Activated CD4-positive, alpha-beta memory T cell treated with anti-CD3 and anti-CD28 coated beads for 36 hours (primary cell): ENCODE results near the gene ALDH3A2. TPM values are rescaled to one million over a fixed set of nuclear protein-coding genes. Genes with fewer than 3 reads are reported as not detected.
"Not testable (repeated sequence)": the region's sequence is repeated elsewhere in the genome, so short reads cannot be mapped to it uniquely, and the experiment has no call there.

ENCODE experiments used
- CTCF ChIA-PET: fragments of 350-600 bp; sonication (Branson Sonifier 250); formaldehyde crosslinking; loops from one replicate; lab custom pipeline; 2021; ENCODE audit warnings: antibody characterized with exemption, inconsistent platforms; lab: Charles Lee
- POLR2A ChIA-PET: fragments of 350-600 bp; sonication (Branson Sonifier 250); formaldehyde crosslinking; loops from one replicate; lab custom pipeline; 2021; ENCODE audit warnings: antibody characterized with exemption; lab: Charles Lee
- DNase-seq: peaks from one replicate; pipeline ENCODE4 v3.0.0-alpha.2; 2020
- H3K27ac Mint-ChIP-seq: one replicate; pipeline ENCODE4 v1.8.0; 2021; ENCODE audit warnings: mixed read lengths
- H3K27me3 Mint-ChIP-seq: one replicate; pipeline ENCODE4 v1.8.0; 2021; ENCODE audit warnings: mixed read lengths
- H3K36me3 Mint-ChIP-seq: one replicate; pipeline ENCODE4 v1.8.0; 2021; ENCODE audit warnings: mixed read lengths
- H3K4me1 Mint-ChIP-seq: one replicate; pipeline ENCODE4 v1.8.0; 2021; ENCODE audit warnings: low read depth, mixed read lengths
- H3K4me3 Mint-ChIP-seq: one replicate; pipeline ENCODE4 v1.8.0; 2021; ENCODE audit warnings: mild to moderate bottlenecking, mixed read lengths
- H3K9me3 Mint-ChIP-seq: one replicate; pipeline ENCODE4 v1.8.0; 2021; ENCODE audit warnings: mixed read lengths
- intact Hi-C: fragments of 100-400 bp; cut with micrococcal nuclease; formaldehyde crosslinking; loops from one replicate; pipeline ENCODE4 v1.15.1; 2023
- total RNA-seq, 2 experiments: library from RNA; stranded (reverse); gene quantifications; one replicate each; pipeline ENCODE4 v1.2.3, GENCODE V29; 2021

The ALDH3A2 gene
- total RNA-seq, 2 experiments from 2014 or later, result 27.3 to 35.7 TPM

GRCh38 chr17:19664136-19664820, 15.7 kb downstream of the ALDH3A2 start:
- intact Hi-C loops, result no loop called here
- no peak for DNase-seq
- Mint-ChIP-seq H3K4me1 (no peaks in the 10 kb centered on the region), H3K27me3 (no peaks in the 10 kb centered on the region), H3K36me3 (peaks cover 15% of the 10 kb centered on the region), H3K27ac (no peak overlapping the region), H3K9me3 (no peaks in the 10 kb centered on the region), H3K4me3 (no peak overlapping the region)
- ChIA-PET POLR2A (no interaction called here), CTCF (interaction anchor here (1.1 kb wide), 1 partner anchor 99 kb away, joined by 3 read pairs; no protein-coding TSS in a partner anchor)

GRCh38 chr17:19664821-19665181, 16.2 kb downstream of the ALDH3A2 start:
- Mint-ChIP-seq H3K27me3 (no peaks in the 10 kb centered on the region), H3K9me3 (no peaks in the 10 kb centered on the region), H3K4me1 (no peaks in the 10 kb centered on the region), H3K4me3 (no peak overlapping the region), H3K36me3 (peaks cover 15% of the 10 kb centered on the region), H3K27ac (no peak overlapping the region)
- intact Hi-C loops, result no loop called here
- DNase-seq, result no peak
- ChIA-PET CTCF (interaction anchor here (1.1 kb wide), 1 partner anchor 98 kb away, joined by 3 read pairs; no protein-coding TSS in a partner anchor), POLR2A (no interaction called here)

DNA sequence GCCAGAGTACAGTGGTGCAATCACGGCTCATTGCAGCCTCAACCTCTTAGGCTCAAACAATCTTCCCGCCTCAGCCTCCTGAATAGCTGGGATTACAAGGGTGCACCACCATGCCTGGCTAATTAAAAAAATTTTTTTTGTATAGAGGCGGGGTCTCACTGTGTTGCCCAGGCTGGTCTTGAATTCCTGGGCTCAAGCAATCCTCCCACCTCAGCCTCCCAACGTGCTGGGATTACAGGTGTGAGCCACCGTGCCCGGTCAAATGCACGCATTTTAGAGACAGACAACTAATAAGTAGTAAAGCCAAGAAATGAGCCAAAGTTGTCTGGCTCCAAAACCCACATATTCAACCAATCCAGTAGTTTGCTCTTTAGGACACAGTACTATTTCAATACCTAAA, 21.1 kb downstream of the ALDH3A2 start:
- H3K27ac Mint-ChIP-seq, H3K27me3 Mint-ChIP-seq, H3K4me3 Mint-ChIP-seq, POLR2A ChIA-PET, H3K4me1 Mint-ChIP-seq, DNase-seq, H3K9me3 Mint-ChIP-seq, intact Hi-C loops: not testable (repeated sequence)
- CTCF ChIA-PET, result interaction anchor here (1.0 kb wide), 1 partner anchor 9 kb away, joined by 3 read pairs; no protein-coding TSS in a partner anchor
- peaks cover 14% of the 10 kb centered on the region for H3K36me3 Mint-ChIP-seq

DNA sequence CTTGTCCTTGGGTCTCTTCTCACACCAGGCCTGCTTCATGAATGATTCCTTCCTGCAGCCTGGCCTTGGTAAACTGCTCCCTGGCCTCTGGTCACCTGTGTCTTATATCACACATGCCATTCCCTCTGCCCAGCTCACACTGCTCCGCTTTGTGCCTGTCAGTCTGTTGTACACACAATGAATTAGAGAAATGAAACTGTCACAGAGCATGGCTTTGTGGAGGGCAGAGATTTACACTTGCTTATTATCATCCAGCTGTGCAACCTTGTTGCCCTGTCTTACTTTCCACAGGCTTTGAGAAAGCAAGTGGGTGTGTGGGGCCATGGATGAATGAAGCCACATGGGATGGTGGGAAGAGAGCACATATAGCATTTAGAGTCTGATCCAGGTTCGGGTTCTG, 22.4 kb downstream of the ALDH3A2 start:
- no peak for DNase-seq
- Mint-ChIP-seq H3K4me1 (no peaks in the 10 kb centered on the region), H3K9me3 (no peaks in the 10 kb centered on the region), H3K36me3 (peaks cover 18% of the 10 kb centered on the region), H3K4me3 (no peak overlapping the region), H3K27ac (no peak overlapping the region), H3K27me3 (no peaks in the 10 kb centered on the region)
- intact Hi-C loops, result no loop called here
- POLR2A ChIA-PET, result no interaction called here
- CTCF ChIA-PET, result interaction anchor here (1.0 kb wide), 1 partner anchor 96 kb away, joined by 3 read pairs; no protein-coding TSS in a partner anchor

DNA sequence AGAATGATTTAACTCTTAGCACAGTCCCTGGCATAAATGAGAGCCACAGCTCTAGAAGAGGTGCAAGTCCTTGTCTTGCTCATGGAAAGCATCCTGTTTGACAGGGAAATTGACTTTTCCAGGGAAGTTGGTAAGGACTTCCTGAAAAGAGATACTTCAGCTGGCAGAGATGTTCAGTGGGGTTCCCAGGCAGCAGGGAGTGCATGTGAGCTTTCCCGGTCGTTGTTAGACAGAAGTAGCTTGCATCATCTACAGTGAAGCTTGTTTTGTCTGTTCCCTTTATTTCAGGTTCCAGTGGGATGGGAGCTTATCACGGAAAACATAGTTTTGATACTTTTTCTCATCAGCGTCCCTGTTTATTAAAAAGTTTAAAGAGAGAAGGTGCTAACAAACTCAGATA, 22.9 kb downstream of the ALDH3A2 start:
- Mint-ChIP-seq H3K36me3 (peaks cover 20% of the 10 kb centered on the region), H3K4me3 (no peak overlapping the region), H3K27ac (no peak overlapping the region), H3K9me3 (no peaks in the 10 kb centered on the region), H3K4me1 (no peaks in the 10 kb centered on the region), H3K27me3 (no peaks in the 10 kb centered on the region)
- intact Hi-C loops, result no loop called here
- CTCF ChIA-PET, result interaction anchor here (1.0 kb wide), 1 partner anchor 95 kb away, joined by 3 read pairs; no protein-coding TSS in a partner anchor
- POLR2A ChIA-PET, result no interaction called here
- no peak for DNase-seq

GRCh38 chr17:19672009-19672750, 23.6 kb downstream of the ALDH3A2 start:
- ChIA-PET CTCF (interaction anchor here (1.0 kb wide), 1 partner anchor 94 kb away, joined by 3 read pairs; no protein-coding TSS in a partner anchor), POLR2A (no interaction called here)
- no peaks in the 10 kb centered on the region for H3K9me3 Mint-ChIP-seq

DNA sequence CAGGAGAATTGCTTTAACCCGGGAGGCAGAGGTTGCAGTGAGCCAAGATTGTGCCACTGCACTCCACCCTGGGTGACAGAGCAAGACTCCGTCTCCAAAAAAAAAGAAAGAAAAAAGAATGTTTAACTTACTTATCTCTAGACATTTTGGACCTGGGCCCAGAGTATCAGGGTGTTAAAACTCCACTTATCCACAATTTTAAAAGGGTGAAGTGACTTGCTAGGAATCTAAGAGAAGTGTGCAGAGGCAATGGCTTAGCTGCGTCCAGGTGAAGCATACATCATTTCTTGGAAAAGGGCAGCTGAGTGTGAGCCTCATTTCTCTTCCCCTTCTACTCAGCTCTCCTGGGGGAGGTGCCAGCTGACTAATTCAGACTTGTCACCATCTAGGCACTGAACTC, 25.1 kb downstream of the ALDH3A2 start:
- no peaks in the 10 kb centered on the region for H3K9me3 Mint-ChIP-seq
- H3K27ac Mint-ChIP-seq, result no peak overlapping the region
- H3K27me3 Mint-ChIP-seq, result no peaks in the 10 kb centered on the region
- ChIA-PET POLR2A (no interaction called here), CTCF (interaction anchor here (1.2 kb wide), 1 partner anchor 71 kb away, joined by 3 read pairs; no protein-coding TSS in a partner anchor)
- intact Hi-C loops, result no loop called here
- no peak for DNase-seq
- no peak overlapping the region for H3K4me3 Mint-ChIP-seq
- peaks cover 22% of the 10 kb centered on the region for H3K36me3 Mint-ChIP-seq
- no peaks in the 10 kb centered on the region for H3K4me1 Mint-ChIP-seq

More at GRCh38 chr17:19672009-19672750, 23.6 kb downstream of the ALDH3A2 start:
- Mint-ChIP-seq H3K27me3 (no peaks in the 10 kb centered on the region), H3K36me3 (peaks cover 22% of the 10 kb centered on the region), H3K4me1 (no peaks in the 10 kb centered on the region), H3K4me3 (no peak overlapping the region), H3K27ac (no peak overlapping the region)
- intact Hi-C loops, result no loop called here
- no peak for DNase-seq

DNA sequence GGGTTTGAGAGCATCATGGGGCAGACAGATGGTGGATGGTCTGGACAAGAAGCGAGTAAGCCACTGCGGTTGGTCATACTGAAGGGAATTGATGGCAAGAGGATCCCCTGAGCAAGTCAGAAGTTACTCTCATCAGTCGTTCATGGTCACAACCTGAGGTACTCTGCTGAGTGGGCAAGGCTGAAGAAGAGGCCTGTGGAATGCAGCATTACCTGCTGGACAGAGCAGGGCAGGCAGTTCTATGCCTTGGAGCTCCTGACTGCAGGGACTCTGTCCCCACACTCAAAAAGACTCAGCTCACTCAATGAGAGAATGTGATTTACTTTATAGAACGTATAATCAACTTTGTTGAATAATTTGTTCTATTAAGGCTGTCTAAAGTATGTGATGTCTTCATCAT, 28.3 kb downstream of the ALDH3A2 start:
- intact Hi-C loops, result no loop called here
- Mint-ChIP-seq H3K27ac (no peak overlapping the region), H3K4me3 (no peak overlapping the region)

GRCh38 chr17:19677736-19678379, 29.3 kb downstream of the ALDH3A2 start:
- CTCF ChIA-PET, result interaction anchor here (1.3 kb wide), 1 partner anchor 9 kb away, joined by 3 read pairs; no protein-coding TSS in a partner anchor
- H3K4me3 Mint-ChIP-seq, result no peak overlapping the region
- intact Hi-C loops, result no loop called here
- H3K36me3 Mint-ChIP-seq, result peaks cover 12% of the 10 kb centered on the region
- DNase-seq, result no peak
- H3K9me3 Mint-ChIP-seq, result no peaks in the 10 kb centered on the region
- no peak overlapping the region for H3K27ac Mint-ChIP-seq
- POLR2A ChIA-PET, result no interaction called here
- no peaks in the 10 kb centered on the region for H3K4me1 Mint-ChIP-seq
- no peaks in the 10 kb centered on the region for H3K27me3 Mint-ChIP-seq

More for the DNA sequence above, 28.3 kb downstream of the ALDH3A2 start:
- no peaks in the 10 kb centered on the region for H3K27me3 Mint-ChIP-seq
- H3K4me1 Mint-ChIP-seq, result no peaks in the 10 kb centered on the region
- no peaks in the 10 kb centered on the region for H3K9me3 Mint-ChIP-seq
- H3K36me3 Mint-ChIP-seq, result peaks cover 18% of the 10 kb centered on the region
- ChIA-PET CTCF (no interaction called here), POLR2A (no interaction called here)
- no peak for DNase-seq

GRCh38 chr17:19678581-19679453, 30.3 kb downstream of the ALDH3A2 start:
- Mint-ChIP-seq H3K27me3 (no peaks in the 10 kb centered on the region), H3K4me1 (no peaks in the 10 kb centered on the region), H3K27ac (no peak overlapping the region), H3K9me3 (no peaks in the 10 kb centered on the region), H3K36me3 (peaks cover 12% of the 10 kb centered on the region), H3K4me3 (no peak overlapping the region)
- intact Hi-C loops, result no loop called here
- POLR2A ChIA-PET, result no interaction called here
- no peak for DNase-seq
- CTCF ChIA-PET, result interaction anchor here (1.3 kb wide), 1 partner anchor 10 kb away, joined by 3 read pairs; no protein-coding TSS in a partner anchor

DNA sequence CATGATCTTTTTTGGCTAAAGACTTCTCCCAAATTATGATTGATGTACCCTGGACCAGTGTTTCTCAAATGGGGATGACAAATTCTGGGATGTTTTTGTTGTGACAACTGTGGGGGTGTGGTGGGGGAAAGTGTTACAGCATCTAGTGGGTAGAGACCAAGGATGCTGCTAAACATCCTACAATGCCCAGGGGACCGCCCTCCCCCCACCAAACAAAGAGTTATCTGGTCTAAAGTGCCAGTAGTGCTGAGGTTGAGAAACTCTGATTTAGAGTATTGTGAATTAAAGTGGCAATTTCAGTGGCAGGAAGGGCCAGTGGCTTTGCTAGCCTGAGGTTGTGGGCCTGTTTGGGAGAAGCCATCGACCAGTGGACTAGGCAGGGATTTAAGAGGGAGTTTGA, 34.6 kb downstream of the ALDH3A2 start:
- POLR2A ChIA-PET, result no interaction called here
- Mint-ChIP-seq H3K36me3 (peaks cover 2% of the 10 kb centered on the region), H3K4me3 (no peak overlapping the region), H3K27me3 (no peaks in the 10 kb centered on the region), H3K4me1 (no peaks in the 10 kb centered on the region), H3K27ac (no peak overlapping the region), H3K9me3 (no peaks in the 10 kb centered on the region)
- intact Hi-C loops, result no loop called here
- CTCF ChIA-PET, result no interaction called here
- no peak for DNase-seq
